MV-4-11 (cell line): ENCODE measurements around the gene TMF1.

ENCODE experiments used
- DNase-seq: peaks from one replicate; lab custom pipeline; 2025; lab: John Stamatoyannopoulos, UW

Gene TMF1

DNA sequence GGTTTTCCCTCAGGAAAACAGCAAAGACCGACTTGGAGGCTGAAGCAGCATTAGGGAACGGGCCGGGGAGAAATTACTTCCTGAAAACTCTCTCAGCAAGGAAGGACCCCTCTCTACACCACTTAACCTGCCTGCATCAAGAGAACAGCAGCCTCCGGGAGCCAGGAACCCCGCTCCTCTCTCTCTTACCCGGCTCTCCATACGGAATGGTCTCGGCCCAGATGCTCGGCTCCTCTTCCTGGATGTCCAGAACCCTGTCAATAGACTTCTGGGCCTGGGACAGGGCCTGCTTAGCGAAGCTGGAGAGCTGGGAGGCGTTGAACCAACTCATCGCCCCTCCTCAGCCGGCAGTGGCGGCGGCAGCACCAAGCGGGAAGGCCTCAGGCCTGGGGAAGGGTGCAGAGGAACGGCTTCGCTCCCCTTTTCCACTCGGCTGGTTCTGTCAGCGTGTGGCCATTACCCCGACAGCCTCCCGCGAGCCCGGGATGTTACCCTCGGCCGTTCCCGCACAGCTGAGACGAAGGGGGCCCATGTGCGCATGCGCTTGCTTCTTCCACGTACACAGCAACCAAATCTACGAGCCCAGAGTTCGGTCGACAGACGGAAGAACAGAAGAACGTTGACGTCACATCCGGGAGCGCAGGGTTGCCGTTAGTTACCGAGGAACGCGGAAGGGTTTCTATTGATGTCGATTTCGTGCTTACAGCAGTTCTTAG is at the start of gene TMF1:
TMF1 (minus strand) TSS at position 578 of the 716 bp plus-strand sequence; CDS start at position 331, 247 bp downstream.
- DNase-seq: no peak

DNA sequence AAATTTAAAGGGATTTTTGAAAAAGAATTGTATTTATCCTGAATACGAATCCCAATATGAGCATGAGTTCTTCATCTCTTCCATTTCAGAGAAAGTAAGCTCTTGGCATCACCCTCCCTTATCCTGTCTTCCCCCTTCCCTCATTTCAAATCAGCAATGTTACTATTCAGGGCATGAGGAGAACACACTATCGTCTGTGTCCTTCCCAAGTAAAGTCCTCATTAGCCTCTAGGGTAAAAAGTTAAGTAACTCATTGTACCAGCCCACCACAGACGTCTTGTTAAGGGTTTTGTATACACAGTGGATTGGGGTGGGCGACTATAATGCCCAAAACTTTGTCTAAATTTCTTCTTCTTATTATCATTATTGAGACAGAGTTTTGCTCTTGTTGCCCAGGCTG is 47.4 kb upstream of the TMF1 start:
- no peak for DNase-seq

GRCh38 chr3:69097407-69098086 is 45.4 kb upstream of the TMF1 start:
- DNase-seq: no peak

- DNase-seq: no peak
Measured at GRCh38 chr3:69096299-69096698, 44.2 kb upstream of the TMF1 start.

DNA sequence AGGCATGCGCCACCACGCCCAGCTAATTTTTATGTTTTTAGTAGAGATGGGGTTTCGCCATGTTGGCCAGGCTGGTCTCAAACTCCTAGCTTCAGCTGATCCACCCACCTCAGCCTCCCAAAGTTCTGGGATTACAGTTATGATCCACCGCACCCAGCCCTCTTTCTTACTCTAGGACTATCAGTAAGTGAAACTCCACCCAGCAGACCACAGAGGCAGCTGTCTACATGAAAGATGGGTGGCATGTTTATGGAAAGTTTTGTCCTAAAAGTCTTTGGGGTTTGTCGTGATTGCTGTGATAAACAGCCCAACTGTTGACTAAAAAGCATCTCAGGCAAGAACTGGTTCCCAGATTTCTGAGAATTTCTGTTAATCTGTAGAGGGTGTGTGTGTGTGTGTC is 43.5 kb upstream of the TMF1 start:
- no peak for DNase-seq

DNA sequence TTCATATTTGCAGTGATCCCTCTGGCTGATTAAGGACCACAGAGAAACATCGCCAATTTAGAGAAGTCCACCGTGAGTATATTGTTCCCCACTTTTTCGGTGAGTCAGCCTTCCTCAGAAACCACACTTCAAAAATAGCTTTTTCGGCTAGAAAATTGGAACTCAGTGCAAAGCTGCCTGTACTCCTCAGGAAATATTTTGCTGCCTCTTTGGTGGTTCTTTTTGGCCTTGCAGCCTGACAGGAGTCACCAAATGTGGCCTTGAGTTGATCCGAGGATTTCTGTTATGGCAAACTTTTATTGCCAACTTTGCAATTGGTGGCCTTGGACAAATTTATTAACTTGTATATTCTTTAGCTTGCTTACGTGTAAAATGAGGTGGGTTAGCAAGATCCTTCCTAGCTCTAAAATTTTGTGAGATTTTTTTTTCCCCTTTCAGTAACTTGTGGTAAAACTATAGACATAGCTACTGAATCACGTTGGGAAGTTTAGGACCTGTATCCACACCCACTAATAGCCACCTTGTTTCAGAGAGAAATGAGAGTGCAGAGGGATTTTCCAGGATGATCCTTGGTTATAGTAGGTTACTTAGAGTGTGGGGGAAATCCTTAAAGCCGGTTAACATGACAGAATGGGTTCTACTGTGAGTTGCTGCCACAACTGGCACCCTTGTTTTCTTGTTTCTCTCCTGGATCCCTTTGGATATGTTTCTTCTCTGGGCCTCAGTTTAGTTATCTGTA is 42.5 kb upstream of the TMF1 start:
- peak; percentile 83 for DNase-seq

- peak; percentile 86 for DNase-seq
Measured at GRCh38 chr3:69092030-69092516, 39.9 kb upstream of the TMF1 start.

GRCh38 chr3:69091389-69092029 is 39.4 kb upstream of the TMF1 start:
- no peak for DNase-seq

GRCh38 chr3:69090021-69090420 is 37.9 kb upstream of the TMF1 start:
- no peak for DNase-seq

- peak; percentile 54 for DNase-seq
Measured at GRCh38 chr3:69088063-69088462, 35.9 kb upstream of the TMF1 start.

DNA sequence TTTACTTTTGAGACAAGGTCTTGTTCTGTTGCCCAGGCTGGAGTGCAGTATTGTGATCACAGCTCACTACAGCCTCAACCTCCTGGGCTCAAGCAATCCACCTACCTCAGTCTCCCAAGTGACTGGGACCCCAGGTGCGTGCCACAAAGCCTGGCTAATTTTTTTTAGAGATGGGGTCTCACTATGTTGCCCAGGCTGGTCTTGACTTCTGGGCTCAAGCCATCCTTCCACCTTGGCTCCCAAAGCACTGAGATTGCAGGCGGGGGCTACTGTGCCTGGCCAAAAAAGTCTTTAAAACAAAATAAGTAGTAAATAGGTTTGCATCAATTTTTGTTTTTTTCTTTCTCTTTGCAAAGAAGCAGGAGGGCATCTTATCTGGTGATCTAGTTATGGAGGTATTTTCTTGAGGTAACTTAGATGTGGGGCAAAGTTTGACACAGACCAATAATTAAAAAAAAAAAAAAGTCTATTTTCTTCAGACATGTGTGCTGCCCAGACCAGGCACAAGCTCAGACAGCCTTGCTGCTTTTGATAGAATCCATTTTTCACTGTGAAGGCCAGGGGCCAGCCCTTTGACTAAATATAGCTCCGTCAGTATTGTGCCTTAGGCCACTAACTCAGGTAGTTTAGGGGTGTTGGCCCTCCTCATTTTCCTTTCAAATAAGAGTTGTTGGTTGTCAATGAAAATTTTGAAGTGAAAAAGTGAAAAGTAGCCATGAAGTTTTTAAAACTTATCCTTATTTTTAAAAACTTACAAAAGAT is 35.1 kb upstream of the TMF1 start:
- DNase-seq: no peak

GRCh38 chr3:69085833-69086722 is 33.9 kb upstream of the TMF1 start:
- peak; percentile 60 for DNase-seq

GRCh38 chr3:69085168-69085832 is 33.2 kb upstream of the TMF1 start:
- no peak for DNase-seq

DNA sequence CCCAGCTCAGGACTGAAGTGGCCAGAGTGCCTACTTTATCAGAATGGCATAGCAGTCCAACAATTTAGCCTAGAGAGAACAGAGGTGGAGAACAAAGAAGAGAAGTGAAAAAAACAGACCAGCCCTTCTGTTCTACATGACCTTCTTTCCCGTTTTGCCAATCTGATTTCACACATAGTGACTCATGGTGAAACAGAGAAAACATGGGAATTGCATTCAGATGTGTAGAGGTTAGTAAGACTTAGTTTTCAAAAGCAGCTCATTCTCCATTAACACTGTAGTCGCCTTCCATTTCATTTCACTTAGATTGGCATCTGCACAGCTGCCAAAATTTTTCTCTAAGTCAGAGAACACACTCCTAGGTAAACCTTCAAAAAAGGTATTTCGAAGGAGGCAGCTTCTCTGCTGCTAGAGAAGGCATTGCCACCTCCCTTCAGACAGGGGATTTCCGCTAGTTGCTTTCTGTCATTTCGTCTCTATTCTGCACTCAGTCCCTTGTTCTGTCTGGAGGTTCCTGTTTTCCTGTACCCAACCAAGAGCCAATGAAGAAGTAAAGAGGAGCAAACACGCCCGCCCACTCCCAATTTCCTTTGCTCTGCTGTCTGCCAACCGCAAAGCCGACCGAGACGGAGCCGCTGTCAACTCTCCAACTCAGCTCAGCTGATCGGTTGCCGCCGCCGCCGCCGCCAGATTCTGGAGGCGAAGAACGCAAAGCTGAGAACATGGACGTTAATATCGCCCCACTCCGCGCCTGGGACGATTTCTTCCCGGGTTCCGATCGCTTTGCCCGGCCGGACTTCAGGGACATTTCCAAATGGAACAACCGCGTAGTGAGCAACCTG is 32.4 kb upstream of the TMF1 start, which contains the start of gene ARL6IP5:
ARL6IP5 (plus strand) TSS at position 612 of the 842 bp plus-strand sequence; CDS start at position 723, 111 bp downstream.
- peak; percentile 98 for DNase-seq

- DNase-seq: peak; percentile 90
Measured at GRCh38 chr3:69082805-69083204, 30.7 kb upstream of the TMF1 start.

DNA sequence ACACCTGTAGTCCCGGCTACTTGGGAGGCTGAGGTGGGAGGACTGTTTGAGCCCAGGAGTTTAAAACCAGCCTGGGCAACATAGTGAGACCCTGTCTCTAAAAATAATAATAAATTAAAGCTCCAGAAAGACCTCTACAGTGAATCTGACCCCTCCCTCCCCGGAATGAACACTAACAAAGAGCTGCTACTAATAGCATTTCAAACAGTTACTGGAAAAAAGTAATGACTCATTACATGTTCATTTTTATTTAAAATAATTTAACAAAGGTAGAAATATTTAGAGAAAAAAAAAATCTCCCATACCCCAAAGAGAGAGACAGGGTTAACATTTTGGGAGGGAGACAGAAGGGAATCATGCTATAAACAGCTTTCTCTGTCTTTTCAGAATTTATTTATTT is 30.2 kb upstream of the TMF1 start:
- DNase-seq: no peak

DNA sequence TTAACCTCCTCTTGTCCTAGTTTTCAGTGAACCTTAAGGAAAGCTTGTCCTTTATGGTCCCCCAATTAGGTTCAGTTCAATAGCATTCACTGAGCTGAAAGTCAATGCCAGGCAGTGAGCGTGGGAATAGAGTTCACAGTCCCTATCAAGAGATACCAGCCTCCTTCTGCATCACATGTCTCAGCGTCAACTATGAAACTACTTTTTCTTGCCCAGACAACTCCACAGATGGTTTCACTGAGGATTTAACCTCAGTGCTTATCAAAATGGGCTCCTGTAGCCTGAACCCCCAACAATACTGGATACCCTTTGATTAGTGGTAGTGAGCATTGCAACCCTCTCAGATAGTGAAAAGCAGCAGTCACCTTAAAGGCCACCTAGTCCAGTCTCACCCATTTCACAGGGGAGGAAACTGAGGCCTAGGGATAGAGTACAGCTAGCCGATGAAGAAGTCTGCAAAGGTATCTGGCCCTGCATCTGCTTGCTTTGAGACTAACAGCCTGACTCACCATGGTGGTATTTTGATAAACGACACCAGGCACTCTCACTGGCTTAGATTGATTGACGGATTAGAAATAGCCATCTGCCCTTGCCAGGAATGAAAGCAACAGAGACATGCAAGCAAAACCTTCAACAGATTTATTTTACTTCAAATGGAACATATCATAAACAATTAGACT is 29.6 kb upstream of the TMF1 start:
- DNase-seq: no peak

GRCh38 chr3:69080233-69080920 is 28.2 kb upstream of the TMF1 start, which contains the start of gene UBA3:
TSS of gene UBA3 (minus strand) at chr3:69080365. CDS start at chr3:69080353, 12 bp downstream.
- DNase-seq: peak; percentile 76
